Stimulated activated CD8-positive, alpha-beta memory T cell treated with anti-CD3 and anti-CD28 coated beads, Interleukin-7, amount 100 ng/mL, for 4 hours (primary cell): ENCODE results near the gene EDN1.
"Not testable (repeated sequence)": the region's sequence is repeated elsewhere in the genome, so short reads cannot be mapped to it uniquely, and the experiment has no call there.

Source experiments
- DNase-seq, 2 donors: peaks; one replicate each; pipeline ENCODE4 v3.0.0-alpha.2; 2020; ENCODE audit warnings: low read depth in 2 of 2

Gene EDN1

DNA sequence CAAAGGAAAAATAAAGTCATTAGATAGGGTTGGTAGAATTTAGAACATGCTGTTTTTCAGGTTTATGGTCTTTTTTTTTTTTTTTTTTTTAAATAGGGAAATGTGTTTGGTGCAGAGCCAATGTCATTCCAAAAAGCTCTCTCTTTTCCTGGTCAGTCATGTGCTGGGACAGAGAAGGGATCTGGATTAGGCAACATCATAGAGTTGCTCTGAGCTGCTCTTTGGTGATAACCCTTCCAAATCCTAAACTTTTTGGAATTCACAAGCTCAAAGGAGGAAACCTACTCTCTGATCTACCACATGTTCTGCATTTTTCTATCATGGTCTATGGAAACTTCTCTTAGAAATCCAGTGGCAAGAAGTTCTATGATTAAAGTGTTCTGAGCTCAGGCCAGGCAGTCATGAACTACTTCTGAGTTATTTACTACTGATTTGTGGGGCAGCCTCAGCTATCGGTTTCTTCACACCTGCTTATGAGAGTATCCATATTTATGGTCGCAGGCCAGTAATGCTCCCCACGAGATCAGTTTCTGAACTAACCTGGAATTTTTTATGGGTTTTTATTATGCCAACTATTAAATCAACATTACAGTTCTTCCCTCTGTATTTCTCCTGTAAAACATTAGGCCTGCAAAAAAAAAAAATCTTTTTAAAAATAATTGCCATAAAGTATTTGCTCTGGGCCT, 4.8 kb downstream of the EDN1 start:
- no peak for DNase-seq

DNA sequence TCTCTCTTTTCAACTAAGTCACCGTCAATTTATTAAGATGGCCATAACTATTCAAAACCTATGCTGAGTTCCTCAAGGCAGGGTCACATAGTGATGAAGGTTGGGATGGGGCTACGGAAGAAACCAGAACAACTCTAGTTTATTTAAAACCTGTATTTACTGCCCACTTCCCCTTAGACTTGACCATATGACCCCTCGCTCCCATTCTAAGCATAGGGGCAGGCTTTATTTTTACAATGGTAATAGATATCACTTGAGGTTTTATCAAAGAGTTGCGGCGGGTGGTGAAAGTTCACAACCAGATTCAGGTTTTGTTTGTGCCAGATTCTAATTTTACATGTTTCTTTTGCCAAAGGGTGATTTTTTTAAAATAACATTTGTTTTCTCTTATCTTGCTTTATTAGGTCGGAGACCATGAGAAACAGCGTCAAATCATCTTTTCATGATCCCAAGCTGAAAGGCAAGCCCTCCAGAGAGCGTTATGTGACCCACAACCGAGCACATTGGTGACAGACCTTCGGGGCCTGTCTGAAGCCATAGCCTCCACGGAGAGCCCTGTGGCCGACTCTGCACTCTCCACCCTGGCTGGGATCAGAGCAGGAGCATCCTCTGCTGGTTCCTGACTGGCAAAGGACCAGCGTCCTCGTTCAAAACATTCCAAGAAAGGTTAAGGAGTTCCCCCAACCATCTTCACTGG, 5.5 kb downstream of the EDN1 start:
- DNase-seq, result no peak

DNA sequence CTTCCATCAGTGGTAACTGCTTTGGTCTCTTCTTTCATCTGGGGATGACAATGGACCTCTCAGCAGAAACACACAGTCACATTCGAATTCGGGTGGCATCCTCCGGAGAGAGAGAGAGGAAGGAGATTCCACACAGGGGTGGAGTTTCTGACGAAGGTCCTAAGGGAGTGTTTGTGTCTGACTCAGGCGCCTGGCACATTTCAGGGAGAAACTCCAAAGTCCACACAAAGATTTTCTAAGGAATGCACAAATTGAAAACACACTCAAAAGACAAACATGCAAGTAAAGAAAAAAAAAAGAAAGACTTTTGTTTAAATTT, 6.1 kb downstream of the EDN1 start:
- DNase-seq, result no peak

DNA sequence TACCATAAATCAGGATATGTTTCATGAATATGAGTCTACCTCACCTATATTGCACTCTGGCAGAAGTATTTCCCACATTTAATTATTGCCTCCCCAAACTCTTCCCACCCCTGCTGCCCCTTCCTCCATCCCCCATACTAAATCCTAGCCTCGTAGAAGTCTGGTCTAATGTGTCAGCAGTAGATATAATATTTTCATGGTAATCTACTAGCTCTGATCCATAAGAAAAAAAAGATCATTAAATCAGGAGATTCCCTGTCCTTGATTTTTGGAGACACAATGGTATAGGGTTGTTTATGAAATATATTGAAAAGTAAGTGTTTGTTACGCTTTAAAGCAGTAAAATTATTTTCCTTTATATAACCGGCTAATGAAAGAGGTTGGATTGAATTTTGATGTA, 6.4 kb downstream of the EDN1 start:
- DNase-seq, result no peak

DNA sequence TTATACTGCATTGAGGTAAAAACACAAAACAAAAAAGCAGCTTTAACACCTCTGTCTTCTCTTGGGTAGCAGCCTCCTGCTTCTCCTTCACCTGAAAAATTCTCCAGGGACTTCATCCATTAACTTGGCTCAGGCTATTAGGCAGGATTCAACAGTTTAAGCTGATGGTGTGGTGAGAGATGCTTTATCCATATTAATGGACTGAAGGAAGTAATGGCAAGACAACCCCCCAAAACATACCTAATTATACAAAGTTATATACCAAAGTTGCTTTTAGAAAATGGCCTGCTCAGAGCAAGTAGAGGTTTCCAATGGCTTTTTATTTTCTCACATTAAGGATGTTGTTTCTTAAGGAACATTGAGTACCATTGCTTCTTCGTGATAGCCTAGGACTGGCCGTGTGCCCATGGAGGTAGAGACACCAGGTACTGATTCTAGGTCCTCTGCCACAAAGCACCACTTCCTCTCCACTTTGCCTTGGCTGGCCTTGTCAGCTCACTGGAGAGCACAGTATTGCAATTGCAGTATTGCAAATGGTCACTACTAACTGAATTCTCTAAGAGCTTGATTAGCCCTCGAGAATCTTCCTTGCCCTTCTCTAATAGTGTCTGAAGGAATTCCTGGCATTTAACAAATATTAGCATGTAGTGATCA, 7.3 kb downstream of the EDN1 start:
- DNase-seq, result no peak

DNA sequence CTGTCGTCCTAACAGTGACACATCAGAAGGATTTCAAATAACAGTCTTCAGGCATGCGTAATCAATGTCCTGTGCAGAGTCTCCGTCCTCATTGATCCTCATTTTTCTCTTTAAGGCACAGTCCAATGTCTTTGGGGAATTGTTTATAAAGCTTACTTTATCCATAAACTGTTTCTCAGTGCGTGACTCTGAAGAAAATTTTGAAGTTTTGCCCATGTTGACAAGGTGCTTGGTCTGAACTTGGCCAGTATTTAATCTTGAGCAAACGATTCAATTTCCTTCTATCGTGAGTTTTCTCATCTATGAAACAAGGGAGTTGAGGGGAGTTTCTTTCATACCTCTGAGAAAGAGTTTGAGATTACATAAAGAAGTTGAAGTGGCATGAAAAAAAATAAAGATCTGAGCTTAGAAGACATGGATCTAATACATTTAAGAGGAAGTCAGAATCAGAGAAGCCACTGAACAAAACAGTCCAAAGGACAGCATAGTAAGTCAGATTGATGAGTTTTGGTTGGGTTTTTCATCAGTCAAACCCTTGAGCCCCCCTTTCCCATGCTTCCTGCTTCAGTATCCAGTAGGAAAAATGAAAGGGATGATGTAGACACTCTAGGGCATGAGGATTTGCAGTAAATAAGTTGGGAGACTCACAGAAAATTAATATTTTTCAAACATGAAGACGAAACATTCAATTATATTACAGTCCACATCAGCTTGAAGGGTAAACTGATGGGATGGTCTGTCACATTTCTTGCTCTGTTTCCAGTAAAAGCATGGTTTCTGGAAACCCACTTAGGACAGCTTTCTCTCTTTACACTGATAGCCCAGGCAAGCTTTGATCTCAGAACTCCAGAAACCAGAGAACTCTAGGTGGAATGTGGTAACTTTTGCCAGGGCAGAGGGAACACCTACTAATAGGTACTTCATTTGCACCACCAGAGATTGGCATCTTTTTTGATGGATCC, 8.1 kb downstream of the EDN1 start:
- no peak for DNase-seq

DNA sequence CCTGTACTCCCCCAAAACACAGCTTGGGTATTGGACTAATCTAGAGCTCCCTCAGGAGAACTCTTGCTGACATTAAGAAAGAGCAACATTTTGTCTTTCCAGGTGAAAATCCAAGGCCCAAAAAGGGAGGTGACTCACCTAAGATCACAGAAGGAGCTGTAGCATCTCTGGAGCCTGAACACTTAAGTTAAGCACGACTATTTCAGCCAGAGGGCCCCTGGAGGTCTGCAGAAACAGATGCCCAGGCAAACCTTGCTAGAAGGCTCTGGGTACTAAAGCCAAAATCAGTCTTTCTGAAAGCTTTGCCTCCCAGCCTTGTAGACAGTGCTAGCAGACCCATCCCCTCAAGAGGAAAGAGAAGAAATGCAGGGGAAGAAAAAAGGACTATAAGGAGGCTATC, 8.8 kb downstream of the EDN1 start:
- no peak for DNase-seq

DNA sequence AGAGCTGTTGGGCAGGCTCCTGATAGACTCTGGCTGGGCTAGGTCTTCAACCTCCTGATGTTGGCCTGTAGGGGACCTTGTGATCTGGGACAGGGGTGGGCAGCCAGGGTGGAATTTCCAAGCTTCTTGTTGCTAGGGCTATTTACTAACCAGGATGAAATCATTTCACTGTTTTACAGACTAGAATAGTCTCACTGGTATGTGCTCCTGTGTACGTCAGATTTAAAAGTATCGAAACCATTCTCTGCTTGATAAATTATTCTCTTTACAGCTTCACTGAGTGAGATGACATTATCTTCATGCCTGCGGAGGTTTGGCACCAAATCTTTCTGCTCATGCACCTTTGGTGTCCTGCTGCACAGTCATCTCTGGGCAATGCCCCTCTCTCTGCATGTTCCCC, 10.9 kb downstream of the EDN1 start:
- DNase-seq, result no peak

DNA sequence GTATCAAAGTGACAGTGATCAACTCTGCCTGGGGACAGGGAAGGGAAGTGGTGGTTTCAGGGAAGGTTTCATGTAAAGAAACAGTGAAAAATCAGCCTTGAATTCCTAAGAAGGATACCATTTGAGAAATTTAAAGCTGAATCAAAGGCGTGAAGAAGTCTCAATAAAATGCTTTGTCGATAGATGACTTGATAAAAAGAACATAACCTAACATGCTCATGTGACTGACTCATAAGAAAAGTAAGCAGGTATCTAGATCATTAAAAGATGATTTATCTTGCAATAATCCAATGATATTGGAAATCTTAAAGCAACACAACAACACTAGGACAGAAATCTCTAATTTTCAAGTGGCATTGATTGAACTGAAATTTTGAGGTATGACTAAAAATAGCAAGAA, 14.3 kb downstream of the EDN1 start:
- no peak for DNase-seq

DNA sequence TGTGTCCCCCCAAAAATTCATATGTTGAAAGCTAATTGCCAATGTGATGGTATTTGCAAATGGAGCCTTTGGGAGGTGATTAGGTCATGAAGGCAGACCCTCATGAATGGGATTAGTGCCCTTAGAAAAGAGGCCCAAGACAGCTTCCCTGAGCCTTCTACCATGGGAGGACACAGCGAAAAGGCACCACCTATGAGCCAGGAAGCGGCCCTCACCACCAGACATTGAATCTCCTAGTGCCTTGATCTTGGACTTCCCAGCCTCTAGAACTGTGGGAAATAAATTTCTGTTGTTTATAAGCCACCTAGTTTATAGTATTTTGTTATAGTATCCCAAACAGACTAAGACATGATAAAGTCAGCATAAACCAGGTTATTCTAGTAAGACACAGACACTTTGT, 18.9 kb downstream of the EDN1 start:
- no peak for DNase-seq

DNA sequence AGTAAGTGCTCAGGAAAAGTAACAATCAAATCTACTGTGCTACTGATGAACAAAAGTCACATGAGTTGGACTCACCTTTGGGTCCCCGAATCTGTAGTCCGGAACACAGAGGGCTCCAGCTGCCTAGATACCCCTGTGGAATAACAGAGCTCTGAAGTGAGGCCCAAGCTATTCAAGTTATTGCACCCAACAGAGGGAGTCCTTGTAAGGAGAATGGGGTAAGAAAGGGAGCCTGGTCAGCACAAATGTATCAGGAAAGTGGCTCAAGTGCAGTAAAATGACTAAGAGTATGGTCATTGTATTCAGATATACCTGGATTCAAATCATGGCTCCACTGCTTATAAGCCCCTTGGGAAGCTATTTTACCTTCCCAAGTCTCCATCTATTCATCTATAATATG, 20.9 kb downstream of the EDN1 start:
- no peak for DNase-seq

DNA sequence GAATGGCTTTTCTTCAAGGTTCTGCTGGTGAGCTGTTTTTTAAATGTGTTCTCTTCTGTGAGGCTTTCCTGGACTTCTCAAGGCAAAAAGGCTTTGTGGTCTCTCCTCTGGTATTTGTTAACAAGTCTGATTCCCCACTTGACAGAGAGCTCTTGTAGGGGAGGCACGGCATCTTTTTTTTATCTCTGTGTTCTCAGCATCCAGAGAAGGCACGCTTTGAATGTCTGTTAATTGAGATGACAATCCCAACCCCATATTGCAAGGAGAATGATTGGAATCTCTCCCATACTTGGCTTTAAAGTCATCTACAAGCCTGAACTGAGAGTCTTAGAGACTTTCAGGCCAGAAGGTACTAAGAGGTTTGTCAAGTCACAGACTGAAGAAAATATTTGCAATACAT, 22.6 kb downstream of the EDN1 start:
- no peak for DNase-seq

DNA sequence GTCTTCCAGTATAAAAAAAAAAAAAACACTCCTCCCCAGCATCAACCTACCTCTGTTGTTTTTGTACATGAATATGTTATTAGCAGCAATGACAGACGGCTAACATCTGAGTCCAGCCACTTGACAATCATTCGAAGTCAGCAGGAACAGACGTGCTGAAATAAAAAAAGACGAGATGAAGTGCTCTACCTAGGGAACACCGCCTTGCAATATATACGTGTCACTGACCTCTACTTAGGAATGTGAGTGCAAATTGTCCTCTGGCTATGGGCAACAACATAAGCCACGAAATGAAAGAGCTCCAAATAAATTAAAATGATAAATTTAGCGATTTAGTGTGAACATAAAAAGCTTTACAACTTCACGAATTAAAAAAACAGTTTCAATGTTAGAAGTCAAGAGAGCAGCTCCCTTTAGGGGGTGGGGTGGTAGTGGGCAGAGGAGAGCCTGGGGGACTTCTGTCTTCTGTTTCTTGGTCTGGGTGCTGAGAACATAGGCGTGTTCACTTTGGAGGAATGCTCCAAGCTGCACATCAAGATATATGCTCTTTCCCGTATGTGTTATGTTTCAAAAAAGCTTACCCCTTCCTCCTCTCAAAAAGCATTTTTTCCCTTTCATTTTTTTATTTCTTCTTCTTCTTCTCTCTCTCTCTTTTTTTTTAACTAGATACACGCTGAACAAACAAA, 23.3 kb downstream of the EDN1 start:
- DNase-seq, result no peak

DNA sequence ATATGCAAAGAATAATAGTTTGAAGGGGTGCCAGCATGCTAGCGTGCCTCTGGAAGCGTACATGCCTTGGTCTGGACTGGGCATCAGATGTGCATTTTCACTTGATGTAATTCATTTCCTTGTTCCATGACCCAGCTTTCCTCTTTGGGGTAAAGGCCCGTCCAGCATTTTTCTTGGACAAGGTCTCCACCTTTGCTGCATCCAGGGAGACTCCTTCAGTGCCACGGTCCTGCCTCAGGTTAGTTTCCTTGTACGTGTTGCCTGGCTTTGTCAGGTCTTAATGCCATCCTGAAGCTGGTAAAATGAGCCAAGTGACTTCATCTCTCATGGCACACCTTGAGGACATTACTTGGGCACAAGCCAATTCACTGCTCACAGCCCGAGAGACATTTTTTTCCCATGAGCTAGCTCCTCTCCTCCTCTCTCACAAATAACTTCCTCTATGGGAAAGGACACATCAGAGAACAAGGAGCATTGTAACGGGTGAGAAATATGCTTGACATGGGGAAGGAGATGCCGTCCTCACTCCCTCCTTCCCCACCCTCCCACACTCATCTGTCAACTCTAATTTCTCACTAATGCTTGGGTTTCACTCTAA, 23.9 kb downstream of the EDN1 start:
- DNase-seq, result no peak

DNA sequence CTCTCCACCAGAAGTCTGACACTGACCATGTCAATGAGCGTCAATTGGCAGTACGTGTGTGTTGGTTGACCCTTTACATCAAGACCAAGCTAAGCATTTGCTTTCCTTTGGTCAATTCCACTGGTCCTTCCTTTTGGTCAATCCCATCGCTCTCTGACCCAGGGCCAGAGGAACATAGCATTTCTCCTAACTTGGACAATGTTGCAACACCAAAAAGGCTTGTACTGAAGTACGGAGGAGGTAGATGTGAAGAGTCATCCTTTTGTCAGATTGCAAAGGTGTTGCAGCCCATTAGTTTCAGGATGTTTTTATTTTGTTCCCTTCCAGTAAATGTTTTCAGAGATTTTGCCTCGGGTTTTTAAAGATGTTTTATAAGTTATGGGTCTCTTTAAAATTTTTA, 24.6 kb downstream of the EDN1 start:
- no peak for DNase-seq

DNA sequence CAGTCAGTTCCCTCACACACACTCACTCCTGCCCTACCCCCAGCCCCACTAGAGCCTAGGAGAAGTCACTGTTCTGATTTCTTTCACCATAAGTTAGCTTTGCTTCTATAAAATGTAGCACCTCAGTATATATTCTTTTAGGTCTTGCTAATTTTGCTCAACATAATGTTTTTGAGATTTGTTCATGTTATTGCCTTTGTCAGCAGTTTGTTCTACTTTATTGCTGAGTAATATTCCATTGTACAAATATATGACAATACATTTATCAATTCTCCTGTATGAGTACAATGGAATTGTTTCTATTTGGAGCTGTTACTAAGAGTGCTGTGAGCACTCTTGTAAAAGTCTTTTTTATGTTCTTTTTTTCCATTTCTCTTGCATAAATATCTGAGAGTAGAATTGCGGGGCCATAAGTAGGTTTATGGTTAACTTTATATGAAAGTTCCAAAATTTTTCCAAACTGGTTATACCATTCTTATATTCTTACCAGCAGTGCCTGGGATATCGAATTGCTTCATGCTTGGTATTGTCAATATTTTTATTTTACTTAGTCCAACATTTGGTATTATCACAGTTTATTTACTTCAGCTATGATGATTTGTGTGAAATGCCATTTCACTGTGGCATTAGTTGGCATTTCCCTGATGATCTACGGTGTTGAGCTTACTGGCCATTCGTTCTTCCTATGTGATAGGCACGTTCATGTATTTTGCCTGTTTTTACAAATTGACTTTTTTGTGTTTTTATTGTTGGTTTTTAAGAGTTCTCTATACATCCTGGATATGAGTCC, 25.3 kb downstream of the EDN1 start:
- DNase-seq, result no peak

DNA sequence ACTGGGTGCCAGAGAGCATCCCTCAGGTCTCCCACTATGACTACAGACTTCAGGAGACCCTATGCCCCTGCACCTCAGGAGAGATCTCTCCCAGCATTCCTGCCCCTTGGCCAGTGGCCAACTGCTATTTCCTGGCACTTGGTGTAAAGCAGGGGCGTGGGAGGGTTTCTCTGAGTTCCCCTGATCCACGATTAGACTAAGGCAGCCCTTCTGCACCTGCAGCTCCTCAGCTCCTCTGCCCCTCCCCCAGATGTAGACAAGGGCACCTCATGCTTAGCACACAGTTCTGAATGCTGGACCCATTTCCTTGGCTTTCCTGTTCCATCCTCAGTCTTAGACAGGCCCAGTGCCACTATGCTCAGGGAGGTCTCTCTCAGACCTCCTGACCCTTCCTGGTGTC, 28.6 kb downstream of the EDN1 start:
- DNase-seq, result no peak

DNA sequence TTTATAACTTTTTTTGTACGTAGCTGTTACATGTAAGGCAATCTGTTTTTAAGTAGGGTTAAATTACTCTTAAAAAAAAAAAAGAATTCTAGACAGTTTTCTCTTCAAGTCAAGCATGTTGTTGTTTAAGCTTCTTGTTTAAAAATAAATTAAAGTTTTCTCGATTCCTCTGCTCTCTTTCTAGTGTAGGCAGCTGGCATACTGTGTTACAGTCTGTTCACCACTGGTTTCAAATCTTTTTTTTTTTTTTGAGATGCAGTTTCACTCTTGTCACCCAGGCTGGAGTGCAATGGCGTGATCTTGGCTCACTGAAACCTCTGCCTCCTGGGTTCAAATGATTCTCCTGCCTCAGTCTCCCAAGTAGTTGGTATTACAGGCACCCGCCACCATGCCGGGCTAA, 29.9 kb downstream of the EDN1 start:
- not testable (repeated sequence) for DNase-seq

DNA sequence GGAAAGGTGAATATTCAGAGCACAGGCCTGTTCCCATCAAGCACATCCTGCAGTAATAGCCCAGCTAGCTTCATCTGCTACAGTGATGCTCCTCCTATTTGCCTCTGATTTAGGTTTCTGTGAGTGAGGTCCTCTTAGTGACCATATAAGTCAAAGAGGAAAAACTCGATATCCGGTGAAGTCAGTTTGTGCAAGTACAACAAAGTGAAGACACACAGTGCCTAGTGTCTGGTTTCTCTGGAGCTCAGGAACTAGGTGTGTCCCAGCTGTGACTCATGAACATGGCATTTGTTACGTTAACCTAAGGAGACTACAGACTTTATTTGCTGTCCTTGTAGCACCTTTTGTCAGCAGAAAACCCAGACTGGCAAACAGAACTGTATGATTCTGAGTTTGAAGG, 33.9 kb downstream of the EDN1 start:
- no peak for DNase-seq

DNA sequence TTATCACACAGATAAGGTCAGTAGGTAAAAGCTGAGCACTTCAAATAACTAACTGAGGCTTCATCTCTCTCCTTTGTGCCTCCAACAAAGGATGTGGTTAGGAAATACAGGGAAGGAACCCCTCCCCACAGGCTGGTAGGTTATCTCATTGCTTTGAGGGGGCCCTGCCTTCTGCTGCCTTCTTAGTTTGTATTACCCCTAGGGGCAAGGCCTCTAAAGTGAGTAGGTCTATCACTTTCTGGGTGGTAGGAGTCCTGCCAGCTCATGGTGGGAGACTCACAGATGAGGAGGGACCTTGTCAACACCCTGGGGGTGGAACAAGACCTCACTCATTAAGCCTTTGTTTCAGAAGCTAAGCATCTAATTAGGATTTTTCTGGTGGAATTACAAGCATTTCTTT, 34.6 kb downstream of the EDN1 start:
- DNase-seq, result no peak

DNA sequence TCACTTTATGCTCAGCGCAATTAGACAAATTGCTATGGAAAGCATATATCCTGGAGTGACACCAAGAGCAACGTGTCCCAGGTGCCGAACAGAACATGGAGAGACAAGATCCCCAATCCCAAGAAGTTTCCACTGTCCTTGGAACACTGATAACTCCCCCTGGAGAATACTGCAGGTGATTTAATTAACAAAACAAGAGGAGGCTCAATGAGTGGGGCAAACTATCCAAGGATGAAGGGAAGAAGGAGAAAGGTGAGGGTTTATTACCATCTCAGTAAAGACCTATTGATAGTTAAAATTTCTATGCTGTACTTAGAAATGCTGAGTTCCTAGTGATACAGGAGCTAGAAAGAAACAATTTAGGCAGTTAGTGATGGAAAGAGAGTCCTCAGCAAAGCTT, 35.7 kb downstream of the EDN1 start:
- no peak for DNase-seq
